NK-92 (cell line): ENCODE results near the gene MFNG.
"Not testable (repeated sequence)": the region's sequence is repeated elsewhere in the genome, so short reads cannot be mapped to it uniquely, and the experiment has no call there.

Experiments used
- DNase-seq: peaks from one replicate; lab custom pipeline; 2025; ENCODE audit not compliant: unreplicated experiment; lab: John Stamatoyannopoulos, UW

The MFNG gene

GRCh38 chr22:37476389-37477329, 9.5 kb downstream of the MFNG start:
- no peak for DNase-seq

- DNase-seq: no peak
Observed at GRCh38 chr22:37474447-37475090, 11.6 kb downstream of the MFNG start.

GRCh38 chr22:37473437-37473946, 12.7 kb downstream of the MFNG start:
- no peak for DNase-seq

GRCh38 chr22:37472418-37473006, 13.7 kb downstream of the MFNG start:
- DNase-seq: no peak

GRCh38 chr22:37471727-37472417, 14.3 kb downstream of the MFNG start:
- no peak for DNase-seq

GRCh38 chr22:37470087-37470445, 16.1 kb downstream of the MFNG start:
- no peak for DNase-seq

GRCh38 chr22:37469416-37470086, 16.6 kb downstream of the MFNG start:
- DNase-seq: no peak

- DNase-seq: not testable (repeated sequence)
Observed at GRCh38 chr22:37468201-37468695, 17.9 kb downstream of the MFNG start.

- no peak for DNase-seq
Observed at GRCh38 chr22:37467391-37467955, 18.7 kb downstream of the MFNG start.

GRCh38 chr22:37464181-37464580, 22.0 kb downstream of the MFNG start:
- DNase-seq: no peak

GRCh38 chr22:37462983-37463382, 23.2 kb downstream of the MFNG start:
- no peak for DNase-seq

- DNase-seq: no peak
Observed at GRCh38 chr22:37462436-37462835, 23.7 kb downstream of the MFNG start.

GRCh38 chr22:37461961-37462360, 24.2 kb downstream of the MFNG start:
- no peak for DNase-seq

- no peak for DNase-seq
Observed at GRCh38 chr22:37460684-37461083, 25.5 kb downstream of the MFNG start.

GRCh38 chr22:37459206-37459605, 27.0 kb downstream of the MFNG start:
- no peak for DNase-seq

GRCh38 chr22:37457093-37457893, 28.9 kb downstream of the MFNG start:
- no peak for DNase-seq

- DNase-seq: no peak
Observed at GRCh38 chr22:37456346-37456745, 29.8 kb downstream of the MFNG start.

- DNase-seq: no peak
Observed at GRCh38 chr22:37455896-37456295, 30.3 kb downstream of the MFNG start.
